ENCODE data around the gene TNFSF12. TPM values are rescaled to one million over a fixed set of nuclear protein-coding genes. Genes with fewer than 3 reads are reported as not detected.
A peak's percentile ranks its signal among the peaks of the same experiment; 100 is the strongest.

TNFSF12 gene
- total RNA-seq, result 10 to 100 TPM in 3 of 4 donors, 1 to 10 TPM in 1; 9.9 to 31.7 (median 20.9) TPM

- H3K4me3 ChIP-seq (ENCODE audit: low read depth, poor library complexity, severe bottlenecking), result peak within 1 kb of the TSS; percentile 51
- WGBS, 2 donors, result 0 to 4% methylated on average over 9 to 32 of the region's 65 CpGs
- TF ChIP-seq POLR2A (IDR thresholded peaks at IDR 0.05) (no peak), CTCF (IDR thresholded peaks at IDR 0.05) (no peak)
- intact Hi-C loops (cut with DNase I; ENCODE audit: low total_unique reads), result no loop called here
- peak; percentile 34 to 93 for DNase-seq (ENCODE audit: low spot score in 2 of 2)
These were observed at the start of gene TNFSF12 for GRCh38 chr17:7548585-7549400. TSS of gene TNFSF12 (plus strand) at chr17:7549058. CDS start at chr17:7549154, 96 bp downstream.

- intact Hi-C loops (cut with DNase I; ENCODE audit: low total_unique reads), result loop anchor here (10.0 kb wide), 1 partner anchor 56 kb away; the partner anchor contains the start of gene TNFSF13
- no peak for DNase-seq (ENCODE audit: low spot score in 2 of 2)
- 87 to 88% methylated on average over 11 of the region's 11 CpGs for WGBS, 2 donors
- TF ChIP-seq POLR2A (IDR thresholded peaks at IDR 0.05) (no peak), CTCF (IDR thresholded peaks at IDR 0.05) (no peak)
- no peak overlapping the region for H3K4me3 ChIP-seq (ENCODE audit: low read depth, poor library complexity, severe bottlenecking)
These were observed 49.7 kb upstream of the TNFSF12 start for GRCh38 chr17:7499161-7499560.

GRCh38 chr17:7501729-7502128, 47.1 kb upstream of the TNFSF12 start:
- intact Hi-C loops (cut with DNase I; ENCODE audit: low total_unique reads), result no loop called here
- TF ChIP-seq POLR2A (IDR thresholded peaks at IDR 0.05) (no peak), CTCF (IDR thresholded peaks at IDR 0.05) (no peak)
- H3K4me3 ChIP-seq (ENCODE audit: low read depth, poor library complexity, severe bottlenecking), result no peak overlapping the region
- WGBS, 2 donors, result 83% methylated on average over 14 of the region's 14 CpGs
- no peak for DNase-seq (ENCODE audit: low spot score in 2 of 2)

- DNase-seq (ENCODE audit: low spot score in 2 of 2), result no peak
- no peak for TF ChIP-seq POLR2A (IDR thresholded peaks at IDR 0.05)
- TF ChIP-seq CTCF (IDR thresholded peaks at IDR 0.05), result no peak
- intact Hi-C loops (cut with DNase I; ENCODE audit: low total_unique reads), result no loop called here
- H3K4me3 ChIP-seq (ENCODE audit: low read depth, poor library complexity, severe bottlenecking), result no peak overlapping the region
- 86 to 90% methylated on average over 20 of the region's 20 CpGs for WGBS, 2 donors
These were observed 46.5 kb upstream of the TNFSF12 start for GRCh38 chr17:7502171-7502847.

GRCh38 chr17:7502987-7503386, 45.9 kb upstream of the TNFSF12 start:
- intact Hi-C loops (cut with DNase I; ENCODE audit: low total_unique reads), result no loop called here
- DNase-seq (ENCODE audit: low spot score in 2 of 2), result no peak
- WGBS, 2 donors, result 82 to 85% methylated on average over 14 of the region's 14 CpGs
- TF ChIP-seq POLR2A (IDR thresholded peaks at IDR 0.05) (no peak), CTCF (IDR thresholded peaks at IDR 0.05) (no peak)
- H3K4me3 ChIP-seq (ENCODE audit: low read depth, poor library complexity, severe bottlenecking), result no peak overlapping the region

Measured in lower leg skin (tissue), 4 donors.